Loucy (cell line): ENCODE results near the gene CD177.
"Not testable (repeated sequence)": the region's sequence is repeated elsewhere in the genome, so short reads cannot be mapped to it uniquely, and the experiment has no call there.

Experiments used
- H2AFZ ChIP-seq: fragments of 200-600 bp; sonication (generic); 2 replicates; pipeline ENCODE4 v1.6.0; 2016; ENCODE audit warnings: antibody characterized with exemption, mild to moderate bottlenecking, low read length, moderate library complexity
- H3F3A ChIP-seq: fragments of 200-600 bp; 2 replicates; pipeline ENCODE4 v1.6.0; 2016; ENCODE audit warnings: antibody characterized with exemption, low read depth, mild to moderate bottlenecking
- H3K27me3 ChIP-seq: fragments of 200-600 bp; sonication (generic); 2 replicates; pipeline ENCODE4 v1.6.1; 2014; ENCODE audit warnings: low read length, mild to moderate bottlenecking; ENCODE audit not compliant: insufficient read depth, poor library complexity, severe bottlenecking
- H3K36me3 ChIP-seq: fragments of 200-600 bp; sonication (generic); 2 replicates; pipeline ENCODE4 v1.6.1; 2016; ENCODE audit warnings: low read length; ENCODE audit not compliant: insufficient read depth
- H3K4me1 ChIP-seq: fragments of 200-600 bp; sonication (generic); 2 replicates; pipeline ENCODE4 v1.5.1; 2014; ENCODE audit warnings: low read length, mild to moderate bottlenecking; ENCODE audit not compliant: insufficient read depth, poor library complexity, severe bottlenecking
- H3K4me2 ChIP-seq: fragments of 200-600 bp; sonication (generic); 2 replicates; pipeline ENCODE4 v1.6.0; 2014; ENCODE audit warnings: antibody characterized with exemption, low read length, low read depth, mild to moderate bottlenecking; ENCODE audit not compliant: poor library complexity, severe bottlenecking
- H3K4me3 ChIP-seq: fragments of 200-600 bp; sonication (generic); 2 replicates; pipeline ENCODE4 v1.5.1; 2014; ENCODE audit warnings: low read length, mild to moderate bottlenecking, mixed read lengths; ENCODE audit not compliant: poor library complexity, severe bottlenecking
- H3K79me2 ChIP-seq: fragments of 200-600 bp; sonication (generic); 2 replicates; pipeline ENCODE4 v1.6.1; 2014; ENCODE audit warnings: low read length; ENCODE audit not compliant: insufficient read depth
- H3K9ac ChIP-seq: fragments of 200-600 bp; sonication (generic); 2 replicates; pipeline ENCODE4 v1.6.0; 2014; ENCODE audit warnings: mild to moderate bottlenecking, low read depth, low read length, moderate library complexity; ENCODE audit not compliant: poor library complexity, severe bottlenecking
- H3K9me2 ChIP-seq: fragments of 200-600 bp; sonication (generic); replicated peaks from 2 replicates; pipeline ENCODE4 v1.6.1; 2016; ENCODE audit warnings: low read depth, low read length, mixed read lengths
- H3K9me3 ChIP-seq: fragments of 200-600 bp; sonication (generic); 2 replicates; pipeline ENCODE4 v1.6.1; 2014; ENCODE audit warnings: mild to moderate bottlenecking, antibody characterized with exemption, low read length, low read depth; ENCODE audit not compliant: insufficient read depth
- H4K20me1 ChIP-seq: fragments of 200-600 bp; sonication (generic); 2 replicates; pipeline ENCODE4 v1.6.0; 2014; ENCODE audit warnings: antibody characterized with exemption, low read length, mild to moderate bottlenecking; ENCODE audit not compliant: insufficient read depth, poor library complexity, severe bottlenecking
- CTCF ChIP-seq: fragments of 200-600 bp; sonication (generic); conservative IDR thresholded peaks from 2 replicates; pipeline ENCODE4 v1.5.1; 2014; ENCODE audit warnings: mild to moderate bottlenecking, antibody characterized with exemption, low read length
- EZH2phosphoT487 ChIP-seq: fragments of 200-600 bp; IDR thresholded peaks from 2 replicates; pipeline ENCODE4 v1.6.1; 2018; ENCODE audit warnings: antibody characterized with exemption, mild to moderate bottlenecking, moderate library complexity, borderline replicate concordance

Gene CD177

GRCh38 chr19:43380771-43381386, 27.4 kb downstream of the CD177 start:
- H3K4me2 ChIP-seq, result no peak overlapping the region
- no peaks in the 10 kb centered on the region for H4K20me1 ChIP-seq
- no peaks in the 10 kb centered on the region for H3K79me2 ChIP-seq
- no peaks in the 10 kb centered on the region for H3F3A ChIP-seq
- TF ChIP-seq EZH2phosphoT487 (no peak), CTCF (no peak)
- no peaks in the 10 kb centered on the region for H3K27me3 ChIP-seq
- no peak overlapping the region for H2AFZ ChIP-seq
- no peak overlapping the region for H3K9ac ChIP-seq
- no peaks in the 10 kb centered on the region for H3K9me2 ChIP-seq
- H3K4me1 ChIP-seq, result no peaks in the 10 kb centered on the region
- no peaks in the 10 kb centered on the region for H3K9me3 ChIP-seq
- H3K36me3 ChIP-seq, result no peaks in the 10 kb centered on the region
- H3K4me3 ChIP-seq, result no peak overlapping the region

- H3K36me3 ChIP-seq, H3K4me2 ChIP-seq, H4K20me1 ChIP-seq, H2AFZ ChIP-seq, H3K9me2 ChIP-seq, H3K4me1 ChIP-seq, H3K79me2 ChIP-seq, H3K27me3 ChIP-seq, H3K9ac ChIP-seq, H3K4me3 ChIP-seq, H3F3A ChIP-seq, H3K9me3 ChIP-seq: not testable (repeated sequence)
Observed at GRCh38 chr19:43382586-43383216, 29.2 kb downstream of the CD177 start.

GRCh38 chr19:43383254-43383653, 29.8 kb downstream of the CD177 start:
- not testable (repeated sequence) for H3K27me3 ChIP-seq, H3K36me3 ChIP-seq, H3K4me3 ChIP-seq, H3K9ac ChIP-seq, H2AFZ ChIP-seq, H3K9me2 ChIP-seq, H3K4me2 ChIP-seq, H4K20me1 ChIP-seq, H3K9me3 ChIP-seq, H3F3A ChIP-seq, H3K4me1 ChIP-seq, H3K79me2 ChIP-seq

GRCh38 chr19:43383759-43384158, 30.3 kb downstream of the CD177 start:
- not testable (repeated sequence) for H3K4me1 ChIP-seq, H3K4me3 ChIP-seq, H3K9me3 ChIP-seq, H3K36me3 ChIP-seq, H3K9me2 ChIP-seq, H3K27me3 ChIP-seq, H2AFZ ChIP-seq, H3K4me2 ChIP-seq, H4K20me1 ChIP-seq, H3F3A ChIP-seq, H3K9ac ChIP-seq, H3K79me2 ChIP-seq

GRCh38 chr19:43390903-43391551, 37.5 kb downstream of the CD177 start:
- H2AFZ ChIP-seq, H3K4me1 ChIP-seq, H3K4me2 ChIP-seq, H3K9me3 ChIP-seq, H3K27me3 ChIP-seq, H3K4me3 ChIP-seq, H4K20me1 ChIP-seq, H3K36me3 ChIP-seq, H3K79me2 ChIP-seq, H3K9me2 ChIP-seq, H3K9ac ChIP-seq, H3F3A ChIP-seq: not testable (repeated sequence)

GRCh38 chr19:43391552-43391935, 38.1 kb downstream of the CD177 start:
- not testable (repeated sequence) for H3K4me2 ChIP-seq, H2AFZ ChIP-seq

More at GRCh38 chr19:43391552-43391935, 38.1 kb downstream of the CD177 start:
- not testable (repeated sequence) for H3K9me3 ChIP-seq, H3K4me3 ChIP-seq, H3K4me1 ChIP-seq, H3K9ac ChIP-seq, H3K79me2 ChIP-seq, H3F3A ChIP-seq, H3K27me3 ChIP-seq, H3K9me2 ChIP-seq, H3K36me3 ChIP-seq, H4K20me1 ChIP-seq
